ENCODE measurements around the gene ESYT1.

Gene ESYT1

DNA sequence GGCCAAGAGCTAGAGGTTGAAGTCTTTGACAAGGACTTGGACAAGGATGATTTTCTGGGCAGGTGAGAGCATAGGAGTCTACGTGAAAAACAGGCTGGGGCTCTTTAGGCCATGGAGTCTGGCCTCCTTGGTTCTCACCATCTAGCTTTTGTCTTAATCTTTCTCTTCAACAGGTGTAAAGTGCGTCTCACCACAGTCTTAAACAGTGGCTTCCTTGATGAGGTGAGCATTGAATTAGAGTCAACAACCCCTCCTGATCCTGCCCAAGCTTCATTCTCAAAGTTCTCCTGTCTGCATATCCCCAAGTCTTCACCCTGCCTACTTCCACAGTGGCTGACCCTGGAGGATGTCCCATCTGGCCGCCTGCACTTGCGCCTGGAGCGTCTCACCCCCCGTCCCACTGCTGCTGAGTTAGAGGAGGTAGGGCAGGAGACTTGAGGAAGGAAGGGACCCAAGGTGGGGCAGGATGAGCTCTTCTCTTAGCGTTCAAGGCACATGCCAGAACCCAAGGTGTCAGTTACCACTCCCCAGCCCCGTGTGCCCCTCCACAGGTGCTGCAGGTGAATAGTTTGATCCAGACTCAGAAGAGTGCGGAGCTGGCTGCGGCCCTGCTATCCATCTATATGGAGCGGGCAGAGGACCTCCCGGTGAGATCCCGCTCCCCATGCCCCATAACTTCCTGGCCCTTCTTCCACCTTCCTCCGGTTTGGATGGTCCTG is 9.9 kb downstream of the ESYT1 start:
- H3K4me1 ChIP-seq, result no peaks in the 10 kb centered on the region
- H2AFZ ChIP-seq, result no peak overlapping the region
- H3K9ac ChIP-seq, result no peak overlapping the region
- H3K36me3 ChIP-seq (ENCODE audit: control insufficient read depth, insufficient read depth, low read length), result no peaks in the 10 kb centered on the region
- H3K27me3 ChIP-seq (ENCODE audit: control insufficient read depth, insufficient read depth, low read length), result no peaks in the 10 kb centered on the region
- no peak overlapping the region for H3K27ac ChIP-seq
- H3K4me2 ChIP-seq (ENCODE audit: low read length), result no peak overlapping the region
- no peak overlapping the region for H3K4me3 ChIP-seq (ENCODE audit: low read depth, low read length)
- TF ChIP-seq, protein P1, sequence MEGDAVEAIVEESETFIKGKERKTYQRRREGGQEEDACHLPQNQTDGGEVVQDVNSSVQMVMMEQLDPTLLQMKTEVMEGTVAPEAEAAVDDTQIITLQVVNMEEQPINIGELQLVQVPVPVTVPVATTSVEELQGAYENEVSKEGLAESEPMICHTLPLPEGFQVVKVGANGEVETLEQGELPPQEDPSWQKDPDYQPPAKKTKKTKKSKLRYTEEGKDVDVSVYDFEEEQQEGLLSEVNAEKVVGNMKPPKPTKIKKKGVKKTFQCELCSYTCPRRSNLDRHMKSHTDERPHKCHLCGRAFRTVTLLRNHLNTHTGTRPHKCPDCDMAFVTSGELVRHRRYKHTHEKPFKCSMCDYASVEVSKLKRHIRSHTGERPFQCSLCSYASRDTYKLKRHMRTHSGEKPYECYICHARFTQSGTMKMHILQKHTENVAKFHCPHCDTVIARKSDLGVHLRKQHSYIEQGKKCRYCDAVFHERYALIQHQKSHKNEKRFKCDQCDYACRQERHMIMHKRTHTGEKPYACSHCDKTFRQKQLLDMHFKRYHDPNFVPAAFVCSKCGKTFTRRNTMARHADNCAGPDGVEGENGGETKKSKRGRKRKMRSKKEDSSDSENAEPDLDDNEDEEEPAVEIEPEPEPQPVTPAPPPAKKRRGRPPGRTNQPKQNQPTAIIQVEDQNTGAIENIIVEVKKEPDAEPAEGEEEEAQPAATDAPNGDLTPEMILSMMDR (IDR thresholded peaks at IDR 0.05), result no peak
- H3K9me3 ChIP-seq (ENCODE audit: control insufficient read depth, low read length), result no peaks in the 10 kb centered on the region
- H3K79me2 ChIP-seq, result no peaks in the 10 kb centered on the region

DNA sequence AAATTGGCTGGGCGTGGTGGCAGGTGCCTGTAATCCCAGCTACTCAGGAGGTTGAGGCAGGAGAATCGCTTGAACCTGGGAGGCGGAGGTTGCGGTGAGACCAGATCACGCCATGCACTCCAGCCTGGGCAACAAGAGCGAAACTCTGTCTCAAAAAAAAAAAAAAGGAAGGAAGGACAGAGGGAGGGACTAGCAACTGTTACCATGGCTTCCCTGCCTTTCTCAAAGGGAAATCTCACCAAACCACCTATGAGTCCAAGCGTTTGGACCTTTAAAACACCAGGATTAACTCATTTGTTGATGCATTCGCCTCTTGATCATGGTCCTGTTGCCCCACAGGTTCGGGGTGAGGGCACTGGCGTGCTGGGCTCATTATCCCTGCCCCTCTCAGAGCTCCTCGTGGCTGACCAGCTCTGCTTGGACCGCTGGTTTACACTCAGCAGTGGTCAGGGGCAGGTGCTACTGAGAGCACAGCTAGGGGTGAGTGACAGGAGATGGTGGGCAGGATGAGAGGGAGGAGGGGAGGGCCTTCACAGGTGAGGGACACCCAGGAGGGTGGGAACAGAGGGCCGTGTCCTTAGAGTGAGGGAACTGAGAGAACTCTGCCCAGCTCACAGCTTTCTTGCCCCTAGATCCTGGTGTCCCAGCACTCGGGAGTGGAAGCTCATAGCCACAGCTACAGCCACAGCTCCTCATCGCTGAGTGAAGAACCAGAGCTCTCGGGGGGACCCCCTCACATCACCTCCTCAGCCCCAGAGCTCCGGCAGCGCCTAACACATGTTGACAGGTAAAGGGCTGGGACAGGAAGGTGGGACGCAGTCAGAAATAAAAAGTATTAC is 14.1 kb downstream of the ESYT1 start:
- H3K4me1 ChIP-seq, result peaks cover 10% of the 10 kb centered on the region
- H3K9me3 ChIP-seq (ENCODE audit: control insufficient read depth, low read length), result no peaks in the 10 kb centered on the region
- H3K79me2 ChIP-seq, result no peaks in the 10 kb centered on the region
- TF ChIP-seq, protein P1 (IDR thresholded peaks at IDR 0.05), result no peak
- no peaks in the 10 kb centered on the region for H3K27me3 ChIP-seq (ENCODE audit: control insufficient read depth, insufficient read depth, low read length)
- no peaks in the 10 kb centered on the region for H3K36me3 ChIP-seq (ENCODE audit: control insufficient read depth, insufficient read depth, low read length)
- H2AFZ ChIP-seq, result no peak overlapping the region
- H3K4me3 ChIP-seq (ENCODE audit: low read depth, low read length), result no peak overlapping the region
- no peak overlapping the region for H3K4me2 ChIP-seq (ENCODE audit: low read length)
- no peak overlapping the region for H3K27ac ChIP-seq
- no peak overlapping the region for H3K9ac ChIP-seq

DNA sequence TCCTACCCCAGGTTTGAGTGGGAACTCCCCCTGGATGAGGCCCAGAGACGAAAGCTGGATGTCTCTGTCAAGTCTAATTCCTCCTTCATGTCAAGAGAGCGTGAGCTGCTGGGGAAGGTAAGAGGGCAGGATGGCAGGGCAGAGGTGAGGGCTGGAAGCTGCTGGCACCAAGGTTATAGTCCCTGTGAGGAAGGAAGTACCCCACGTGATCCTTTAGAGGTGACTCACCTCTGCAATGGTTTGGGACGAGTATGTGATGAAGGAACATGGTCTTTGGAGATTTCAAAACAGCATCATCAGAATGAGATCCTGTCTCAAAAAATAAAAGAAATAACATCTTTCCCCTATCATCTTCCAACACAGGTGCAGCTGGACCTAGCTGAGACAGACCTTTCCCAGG is 15.2 kb downstream of the ESYT1 start:
- peaks cover 11% of the 10 kb centered on the region for H3K4me1 ChIP-seq
- peak overlapping the region; percentile 52 for H3K27ac ChIP-seq
- no peaks in the 10 kb centered on the region for H3K79me2 ChIP-seq
- H3K9ac ChIP-seq, result no peak overlapping the region
- TF ChIP-seq, protein P1 (IDR thresholded peaks at IDR 0.05), result no peak
- no peaks in the 10 kb centered on the region for H3K27me3 ChIP-seq (ENCODE audit: control insufficient read depth, insufficient read depth, low read length)
- H2AFZ ChIP-seq, result no peak overlapping the region
- no peaks in the 10 kb centered on the region for H3K9me3 ChIP-seq (ENCODE audit: control insufficient read depth, low read length)
- no peak overlapping the region for H3K4me3 ChIP-seq (ENCODE audit: low read depth, low read length)
- no peaks in the 10 kb centered on the region for H3K36me3 ChIP-seq (ENCODE audit: control insufficient read depth, insufficient read depth, low read length)
- no peak overlapping the region for H3K4me2 ChIP-seq (ENCODE audit: low read length)

DNA sequence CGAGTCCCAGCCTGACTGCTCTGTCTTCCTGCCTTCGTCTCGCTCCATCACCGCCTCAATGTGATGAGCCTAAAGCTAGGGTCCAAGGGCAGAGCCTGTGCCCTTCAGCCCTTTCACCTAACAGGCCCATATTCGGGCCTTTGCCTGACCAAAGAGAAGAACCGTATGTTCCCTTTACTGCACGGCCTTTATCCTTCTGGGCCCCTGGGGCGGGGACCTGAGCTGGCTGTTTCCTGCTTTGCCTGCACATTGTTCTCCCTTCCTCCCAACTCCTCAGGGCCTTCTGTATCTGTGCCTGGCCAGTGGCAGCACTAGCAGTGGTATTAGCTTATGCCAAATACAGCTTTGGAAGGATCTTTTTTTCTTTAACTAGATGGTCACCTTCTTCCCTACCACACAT is 15.8 kb downstream of the ESYT1 start:
- H2AFZ ChIP-seq, result no peak overlapping the region
- no peak overlapping the region for H3K4me2 ChIP-seq (ENCODE audit: low read length)
- TF ChIP-seq, protein P1 (IDR thresholded peaks at IDR 0.05), result no peak
- H3K9me3 ChIP-seq (ENCODE audit: control insufficient read depth, low read length), result no peaks in the 10 kb centered on the region
- H3K79me2 ChIP-seq, result no peaks in the 10 kb centered on the region
- H3K36me3 ChIP-seq (ENCODE audit: control insufficient read depth, insufficient read depth, low read length), result no peaks in the 10 kb centered on the region
- no peak overlapping the region for H3K9ac ChIP-seq
- H3K4me3 ChIP-seq (ENCODE audit: low read depth, low read length), result no peak overlapping the region
- H3K4me1 ChIP-seq, result peaks cover 11% of the 10 kb centered on the region
- no peaks in the 10 kb centered on the region for H3K27me3 ChIP-seq (ENCODE audit: control insufficient read depth, insufficient read depth, low read length)
- H3K27ac ChIP-seq, result peak overlapping the region; percentile 52
